Adipocyte (in vitro differentiated cells): Measurements from ENCODE around the gene RYK.
"Not testable (repeated sequence)": the region's sequence is repeated elsewhere in the genome, so short reads cannot be mapped to it uniquely, and the experiment has no call there.

ENCODE experiments used
- DNase-seq: peaks from one replicate; pipeline ENCODE4 v3.0.0-alpha.2; 2015; ENCODE audit warnings: low read depth
- H3K27me3 ChIP-seq: replicated peaks from 2 replicates; pipeline ENCODE4 v1.7.0; 2013; ENCODE audit warnings: mild to moderate bottlenecking, low read length, moderate library complexity; ENCODE audit not compliant: control insufficient read depth, insufficient read depth
- H3K36me3 ChIP-seq: 2 replicates; pipeline ENCODE4 v1.7.0; 2013; ENCODE audit warnings: low read length, mild to moderate bottlenecking, moderate library complexity; ENCODE audit not compliant: control insufficient read depth, insufficient read depth, severe bottlenecking
- H3K4me1 ChIP-seq: 2 replicates; pipeline ENCODE4 v1.7.0; 2013; ENCODE audit warnings: mild to moderate bottlenecking, low read length, moderate library complexity; ENCODE audit not compliant: control insufficient read depth, insufficient read depth
- H3K4me3 ChIP-seq: 2 replicates; pipeline ENCODE4 v1.7.0; 2013; ENCODE audit warnings: mild to moderate bottlenecking, low read length, moderate library complexity
- H3K9ac ChIP-seq: 2 replicates; pipeline ENCODE4 v1.7.0; 2013; ENCODE audit warnings: mild to moderate bottlenecking, low read length, moderate library complexity
- H3K9me3 ChIP-seq: 2 replicates; pipeline ENCODE4 v1.7.0; 2013; ENCODE audit warnings: mild to moderate bottlenecking, low read length, moderate library complexity; ENCODE audit not compliant: control insufficient read depth

RYK gene

DNA sequence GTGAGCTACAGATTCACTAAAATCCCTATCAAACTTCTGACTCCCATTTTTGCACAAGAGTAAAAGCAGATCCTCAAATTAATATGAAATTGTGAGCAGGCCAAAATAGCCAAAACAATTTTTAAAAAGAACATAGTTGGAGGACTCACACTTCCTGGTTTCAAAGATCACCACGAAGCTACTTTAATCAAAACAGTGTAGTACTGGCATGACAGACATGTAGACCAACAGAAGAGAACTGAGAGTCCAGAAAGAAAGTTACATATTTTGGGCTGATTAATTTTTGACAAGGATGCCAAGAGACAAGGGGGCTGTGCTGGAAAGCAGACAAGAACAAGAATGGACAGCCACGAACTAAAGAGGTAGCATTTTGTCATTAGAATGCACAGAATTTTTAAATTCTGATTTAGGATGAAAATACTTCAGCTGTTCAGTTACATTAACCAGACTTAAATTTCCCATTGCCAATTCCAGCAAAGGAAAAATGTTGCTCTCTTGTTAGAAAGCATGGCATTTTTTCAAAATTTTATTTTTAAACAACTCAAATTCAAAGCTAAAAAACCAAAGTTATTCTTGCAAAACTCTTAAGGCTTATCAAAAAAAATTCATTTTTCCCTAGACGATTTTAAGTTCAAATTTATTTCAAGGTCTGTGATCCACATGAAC is 14.0 kb downstream of the RYK start:
- H3K27me3 ChIP-seq: no peaks in the 10 kb centered on the region
- H3K9me3 ChIP-seq: no peaks in the 10 kb centered on the region
- peaks cover 72% of the 10 kb centered on the region for H3K4me1 ChIP-seq
- H3K36me3 ChIP-seq: no peaks in the 10 kb centered on the region
- DNase-seq: peak; percentile 41
- peak overlapping the region; percentile 21 for H3K9ac ChIP-seq
- H3K4me3 ChIP-seq: peak overlapping the region; percentile 51

DNA sequence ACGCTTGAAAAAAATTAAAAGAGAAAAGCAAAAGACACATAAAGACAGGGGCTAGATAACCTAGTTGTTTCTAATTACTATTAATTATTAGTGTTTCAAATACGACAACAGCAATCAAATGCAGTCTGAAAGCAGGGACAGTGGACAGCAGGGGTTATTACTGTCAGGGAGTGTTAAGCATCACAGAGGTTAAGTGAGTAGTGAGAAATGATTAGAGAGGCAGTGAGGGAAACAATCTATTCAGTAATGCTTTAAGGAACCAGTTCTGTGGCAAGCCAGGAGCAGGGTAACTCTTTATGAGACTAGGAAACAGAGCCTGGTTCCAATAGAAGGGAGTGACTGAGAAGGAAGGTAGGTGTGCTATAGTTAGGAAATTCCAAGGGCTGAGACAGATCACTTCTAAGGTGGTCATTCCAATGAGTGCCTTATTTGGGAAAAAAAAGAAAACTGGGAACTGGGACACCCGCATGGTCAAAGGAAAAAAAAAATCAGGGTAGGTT is 15.0 kb downstream of the RYK start:
- Histone ChIP-seq H3K4me3 (peak overlapping the region; percentile 51), H3K9ac (no peak overlapping the region), H3K4me1 (peaks cover 80% of the 10 kb centered on the region), H3K36me3 (no peaks in the 10 kb centered on the region), H3K9me3 (no peaks in the 10 kb centered on the region), H3K27me3 (no peaks in the 10 kb centered on the region)
- DNase-seq: no peak

DNA sequence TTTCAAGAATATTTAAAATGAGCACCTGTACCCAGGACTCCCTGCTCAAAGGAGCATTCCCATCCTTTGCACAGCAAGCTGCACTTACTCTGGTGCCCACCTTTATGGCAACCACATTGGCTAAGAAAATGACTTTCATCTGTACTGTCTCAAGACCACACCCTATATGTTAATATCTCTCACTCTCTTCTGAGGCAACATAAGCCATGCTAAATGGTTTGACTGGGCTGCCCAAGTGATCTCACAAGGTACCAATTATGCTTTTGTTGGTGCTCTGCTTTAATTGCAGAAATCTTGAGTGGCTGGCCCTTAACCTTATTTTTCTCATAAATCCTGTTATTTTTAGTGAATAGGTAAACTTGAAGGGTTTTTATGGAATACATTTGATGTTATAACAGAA is 17.7 kb downstream of the RYK start:
- Histone ChIP-seq H3K4me3 (no peak overlapping the region), H3K27me3 (no peaks in the 10 kb centered on the region), H3K9me3 (no peaks in the 10 kb centered on the region), H3K4me1 (peaks cover 58% of the 10 kb centered on the region), H3K36me3 (no peaks in the 10 kb centered on the region), H3K9ac (no peak overlapping the region)
- no peak for DNase-seq

DNA sequence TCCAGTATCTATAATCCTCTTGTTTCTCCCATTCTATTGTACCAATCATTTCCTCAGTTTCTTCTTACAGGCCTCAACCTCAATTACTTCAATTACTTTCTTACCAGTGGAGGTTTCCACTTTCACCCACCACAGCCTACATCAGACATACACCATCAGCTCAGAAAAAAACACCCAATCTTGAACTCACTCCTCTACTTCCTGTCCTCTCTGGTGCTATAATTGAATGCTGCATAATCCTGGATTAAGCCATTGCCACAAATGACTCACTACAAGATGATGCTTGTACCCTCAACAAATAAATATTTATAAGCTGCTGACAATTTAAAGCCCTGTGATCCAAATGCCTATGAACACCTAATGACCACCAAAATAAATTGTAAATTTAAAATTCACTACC is 18.5 kb downstream of the RYK start:
- no peaks in the 10 kb centered on the region for H3K36me3 ChIP-seq

DNA sequence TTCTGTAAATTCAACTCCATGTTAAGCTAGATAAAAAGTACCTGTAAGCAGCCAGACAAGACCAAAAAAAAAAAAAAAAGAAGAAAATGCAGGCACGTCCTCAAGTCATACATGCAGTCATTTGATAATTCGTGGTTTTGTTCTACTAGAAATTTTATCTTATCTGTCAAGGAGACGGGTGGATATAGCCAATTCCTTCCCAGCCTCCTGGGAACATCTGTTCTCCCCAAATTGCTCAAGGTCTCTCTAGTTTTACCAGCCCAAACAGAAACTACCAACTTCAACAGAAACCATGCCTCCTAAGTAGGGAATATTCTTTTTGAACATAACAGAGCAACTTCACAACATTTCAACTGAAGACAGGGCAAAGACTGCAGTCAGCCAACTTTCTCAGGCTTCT is 19.5 kb downstream of the RYK start:
- H3K4me3 ChIP-seq: peak overlapping the region; percentile 27
- no peak for DNase-seq
- peaks cover 40% of the 10 kb centered on the region for H3K4me1 ChIP-seq
- H3K36me3 ChIP-seq: no peaks in the 10 kb centered on the region
- no peaks in the 10 kb centered on the region for H3K27me3 ChIP-seq
- no peak overlapping the region for H3K9ac ChIP-seq
- no peaks in the 10 kb centered on the region for H3K9me3 ChIP-seq

More for the DNA sequence above, 18.5 kb downstream of the RYK start:
- no peak overlapping the region for H3K9ac ChIP-seq
- no peak overlapping the region for H3K4me3 ChIP-seq
- no peaks in the 10 kb centered on the region for H3K27me3 ChIP-seq
- no peak for DNase-seq
- peaks cover 50% of the 10 kb centered on the region for H3K4me1 ChIP-seq
- H3K9me3 ChIP-seq: no peaks in the 10 kb centered on the region

DNA sequence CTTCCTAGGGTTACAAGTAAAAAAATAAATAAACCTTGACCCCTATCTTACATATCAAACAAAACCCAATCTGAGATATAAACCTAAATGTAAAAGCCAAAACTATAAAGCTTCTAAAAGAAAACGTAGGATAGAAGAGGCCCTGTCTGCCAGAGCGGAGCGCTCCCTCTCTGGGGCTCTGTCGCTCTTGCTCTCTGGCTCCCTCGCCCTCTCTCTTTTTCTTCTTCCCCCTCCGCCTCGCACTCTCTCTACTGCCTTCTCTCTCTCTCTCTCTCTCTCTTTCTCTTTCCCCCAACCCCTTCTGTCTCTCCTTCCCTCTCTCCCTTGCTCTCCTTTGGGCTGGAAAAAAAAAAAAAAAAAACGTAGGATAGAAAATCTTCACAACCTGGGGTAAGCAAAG is 21.6 kb downstream of the RYK start:
- Histone ChIP-seq H3K4me3 (no peak overlapping the region), H3K4me1 (peaks cover 21% of the 10 kb centered on the region), H3K9ac (no peak overlapping the region), H3K36me3 (no peaks in the 10 kb centered on the region), H3K9me3 (no peaks in the 10 kb centered on the region), H3K27me3 (no peaks in the 10 kb centered on the region)
- no peak for DNase-seq

DNA sequence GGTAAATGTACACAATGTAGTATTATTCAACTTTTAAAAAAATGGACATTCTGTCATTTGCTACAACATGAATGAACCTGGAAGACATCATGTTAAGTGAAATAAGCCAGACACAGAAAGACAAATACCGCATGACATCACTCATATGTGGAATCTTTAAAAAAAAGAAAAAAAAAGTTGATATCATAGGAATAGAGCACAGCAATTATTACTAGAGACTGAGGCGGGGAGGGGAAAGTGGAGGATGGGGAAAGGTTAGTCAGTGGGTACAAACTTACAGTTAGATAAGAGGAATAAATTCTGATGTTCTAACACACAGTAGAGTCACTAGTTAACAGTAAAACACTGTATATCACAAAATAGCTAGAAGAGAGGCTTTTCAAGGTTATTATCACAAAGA is 22.2 kb downstream of the RYK start:
- no peak for DNase-seq
- no peaks in the 10 kb centered on the region for H3K27me3 ChIP-seq
- H3K36me3 ChIP-seq: no peaks in the 10 kb centered on the region
- no peak overlapping the region for H3K4me3 ChIP-seq
- no peak overlapping the region for H3K9ac ChIP-seq
- no peaks in the 10 kb centered on the region for H3K9me3 ChIP-seq
- peaks cover 21% of the 10 kb centered on the region for H3K4me1 ChIP-seq

DNA sequence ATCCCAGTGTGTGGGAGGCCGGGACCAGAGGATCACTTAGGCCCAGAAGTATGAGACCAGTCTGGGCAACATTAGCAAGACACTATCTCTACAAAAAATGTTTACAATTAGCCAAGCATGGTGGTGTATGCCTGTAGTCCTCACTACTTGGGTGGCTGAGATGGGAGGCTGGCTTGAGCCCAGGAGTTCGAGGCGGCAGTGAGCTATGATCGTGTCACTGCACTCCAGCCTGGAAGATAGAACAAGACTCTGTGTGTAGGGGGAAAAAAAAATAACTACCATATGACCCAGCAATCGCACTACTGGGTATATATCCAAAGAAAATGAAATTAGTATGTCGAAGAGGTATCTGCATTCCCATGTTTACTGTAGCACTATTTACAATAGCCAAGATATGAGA is 22.6 kb downstream of the RYK start:
- DNase-seq: no peak
- Histone ChIP-seq H3K4me3 (no peak overlapping the region), H3K4me1 (peaks cover 22% of the 10 kb centered on the region), H3K36me3 (no peaks in the 10 kb centered on the region), H3K27me3 (no peaks in the 10 kb centered on the region), H3K9me3 (no peaks in the 10 kb centered on the region), H3K9ac (no peak overlapping the region)

DNA sequence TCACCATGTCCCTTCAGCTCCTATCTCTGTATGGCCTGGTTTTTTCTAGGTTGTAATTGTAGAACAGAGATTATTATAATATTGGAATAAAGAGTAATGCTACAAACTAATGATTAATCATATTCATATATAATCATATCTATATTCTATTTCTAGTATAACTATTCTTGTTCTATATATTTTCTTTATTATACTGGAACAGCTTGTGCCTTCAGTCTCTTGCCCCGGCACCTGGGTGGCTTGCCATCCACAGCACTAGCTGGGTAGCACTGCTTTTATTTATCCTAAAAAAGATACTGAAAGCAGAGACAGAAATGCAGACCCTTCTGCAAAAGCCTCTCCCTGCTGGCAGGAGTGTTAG is 25.9 kb downstream of the RYK start:
- not testable (repeated sequence) for H3K36me3 ChIP-seq, H3K4me3 ChIP-seq, H3K27me3 ChIP-seq, H3K4me1 ChIP-seq, H3K9ac ChIP-seq, H3K9me3 ChIP-seq, DNase-seq

DNA sequence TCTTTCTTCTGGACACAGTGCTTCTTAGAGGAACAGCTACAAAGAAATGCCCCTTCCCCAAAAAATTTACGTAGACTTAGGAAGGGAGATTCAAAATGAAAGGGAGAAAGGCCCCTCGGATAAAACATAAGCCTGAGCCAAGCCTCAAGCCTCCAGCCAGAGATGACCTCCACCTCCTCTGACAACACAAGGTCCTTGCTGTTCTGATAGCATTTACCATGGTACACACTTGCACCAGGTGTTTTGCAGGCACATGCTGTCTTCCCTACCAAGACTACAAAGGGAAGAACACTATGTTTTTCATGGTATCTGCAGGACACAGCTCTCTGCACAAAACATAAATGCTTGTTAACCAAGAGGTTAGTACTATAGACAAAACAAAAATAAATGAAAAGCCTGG is 27.8 kb downstream of the RYK start:
- peaks cover 4% of the 10 kb centered on the region for H3K4me1 ChIP-seq
- H3K9ac ChIP-seq: no peak overlapping the region
- no peak for DNase-seq
- no peaks in the 10 kb centered on the region for H3K9me3 ChIP-seq
- no peaks in the 10 kb centered on the region for H3K27me3 ChIP-seq
- H3K36me3 ChIP-seq: peaks cover 9% of the 10 kb centered on the region
- H3K4me3 ChIP-seq: no peak overlapping the region

DNA sequence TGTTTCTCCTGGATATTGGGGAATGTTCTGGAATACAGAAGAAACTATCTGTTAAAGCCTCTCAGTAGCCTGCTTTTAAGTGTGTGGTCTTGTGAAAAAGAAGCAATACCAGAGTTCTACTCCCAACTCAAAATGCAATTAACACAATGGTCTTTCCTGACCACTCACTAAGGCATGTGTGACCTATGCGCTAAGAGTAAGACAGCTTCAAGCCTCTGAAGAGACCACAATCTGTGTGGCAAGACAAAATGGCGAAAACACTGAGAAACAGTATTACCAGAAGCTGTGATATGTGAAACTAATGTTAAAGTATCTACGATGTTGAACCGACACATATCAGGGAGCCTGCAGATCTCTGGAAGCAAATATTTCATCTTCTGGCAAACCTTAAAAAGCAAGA is 33.8 kb downstream of the RYK start:
- no peak for DNase-seq
- no peaks in the 10 kb centered on the region for H3K27me3 ChIP-seq
- H3K36me3 ChIP-seq: peaks cover 11% of the 10 kb centered on the region

DNA sequence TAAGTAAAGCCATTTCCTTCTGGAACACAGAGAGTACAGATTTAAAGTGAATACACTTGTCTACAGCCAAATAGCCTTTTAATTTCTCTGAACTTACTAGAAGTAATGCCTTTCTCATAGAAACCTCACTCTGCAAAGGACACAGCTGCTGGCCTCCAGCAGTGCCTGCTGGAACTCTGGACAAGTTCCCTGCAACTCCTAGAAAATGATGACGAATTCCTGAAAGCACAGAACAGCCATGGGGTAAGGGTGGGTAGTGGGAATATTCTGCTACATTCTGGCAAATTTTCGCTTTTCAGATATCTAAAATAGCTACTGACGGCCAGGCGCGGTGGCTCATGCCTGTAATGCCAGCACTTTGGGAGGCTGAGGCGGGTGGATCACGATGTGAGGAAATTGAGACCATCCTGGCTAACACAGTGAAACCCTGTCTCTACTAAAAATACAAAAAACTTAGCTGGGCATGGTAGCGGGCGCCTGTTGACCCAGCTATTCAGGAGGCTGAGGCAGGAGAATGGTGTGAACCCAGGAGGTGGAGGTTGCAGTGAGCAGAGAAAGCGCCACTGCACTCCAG is 34.4 kb downstream of the RYK start:
- Histone ChIP-seq H3K36me3 (peaks cover 8% of the 10 kb centered on the region), H3K9me3 (no peaks in the 10 kb centered on the region), H3K9ac (no peak overlapping the region), H3K27me3 (no peaks in the 10 kb centered on the region), H3K4me3 (no peak overlapping the region), H3K4me1 (no peaks in the 10 kb centered on the region)
- no peak for DNase-seq

More for the DNA sequence above, 33.8 kb downstream of the RYK start:
- Histone ChIP-seq H3K4me1 (no peaks in the 10 kb centered on the region), H3K4me3 (no peak overlapping the region), H3K9me3 (no peaks in the 10 kb centered on the region), H3K9ac (no peak overlapping the region)
